GM21360 (cell line): ENCODE measurements around the gene TNFAIP2.

Experiments used
- ATAC-seq: cut with Tn5 transposase; IDR thresholded peaks from one replicate; pipeline ENCODE4 v1.9.1; 2021; ENCODE audit warnings: mild to moderate bottlenecking, moderate library complexity; ENCODE audit not compliant: unreplicated experiment

The TNFAIP2 gene

GRCh38 chr14:103093856-103094405 lies 29.3 kb upstream of the TNFAIP2 start:
- no peak for ATAC-seq

DNA sequence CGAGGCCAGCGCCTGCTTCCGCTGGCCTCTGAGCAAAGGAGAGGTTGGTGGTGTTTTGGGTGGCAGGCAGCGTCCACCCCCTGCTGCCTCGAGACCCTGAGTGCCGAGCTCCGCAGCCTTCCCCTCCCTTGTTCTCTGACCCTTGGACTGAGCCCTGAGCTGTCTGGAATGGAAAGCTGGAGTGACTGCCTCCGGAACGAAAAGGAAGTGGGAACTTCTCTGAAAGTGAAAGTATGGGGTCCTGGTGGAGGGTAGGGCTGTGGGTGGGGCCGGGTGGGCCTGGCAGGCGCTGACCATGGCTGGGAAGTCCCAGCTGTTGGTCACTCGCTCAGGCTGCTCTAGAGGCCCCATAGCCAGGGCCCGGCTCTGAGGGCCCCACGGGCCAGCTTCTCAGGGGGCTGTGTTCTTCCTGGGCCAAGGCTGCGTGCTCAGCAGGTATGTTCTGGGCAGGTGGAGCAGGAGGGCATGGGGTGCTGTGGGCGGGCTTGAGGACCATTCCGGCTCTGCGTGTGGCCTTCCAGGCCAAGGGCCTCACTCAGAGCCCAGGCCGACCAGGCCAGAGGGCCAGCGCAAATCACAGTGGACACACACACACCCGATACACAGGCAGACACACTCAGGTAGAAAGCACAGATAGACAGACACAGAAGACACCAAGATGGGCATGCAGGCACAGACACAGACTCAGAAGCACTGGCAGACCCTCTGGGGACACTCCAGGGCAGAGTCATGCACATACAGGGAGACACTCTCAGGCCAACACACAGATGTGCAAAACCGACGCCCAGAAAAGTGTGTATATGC lies 28.7 kb upstream of the TNFAIP2 start, which contains the start of gene EXOC3L4:
EXOC3L4 (plus strand) TSS at position 320 of the 804 bp plus-strand sequence. CDS start 5,495 bp downstream, outside the sequence.
- no peak for ATAC-seq

DNA sequence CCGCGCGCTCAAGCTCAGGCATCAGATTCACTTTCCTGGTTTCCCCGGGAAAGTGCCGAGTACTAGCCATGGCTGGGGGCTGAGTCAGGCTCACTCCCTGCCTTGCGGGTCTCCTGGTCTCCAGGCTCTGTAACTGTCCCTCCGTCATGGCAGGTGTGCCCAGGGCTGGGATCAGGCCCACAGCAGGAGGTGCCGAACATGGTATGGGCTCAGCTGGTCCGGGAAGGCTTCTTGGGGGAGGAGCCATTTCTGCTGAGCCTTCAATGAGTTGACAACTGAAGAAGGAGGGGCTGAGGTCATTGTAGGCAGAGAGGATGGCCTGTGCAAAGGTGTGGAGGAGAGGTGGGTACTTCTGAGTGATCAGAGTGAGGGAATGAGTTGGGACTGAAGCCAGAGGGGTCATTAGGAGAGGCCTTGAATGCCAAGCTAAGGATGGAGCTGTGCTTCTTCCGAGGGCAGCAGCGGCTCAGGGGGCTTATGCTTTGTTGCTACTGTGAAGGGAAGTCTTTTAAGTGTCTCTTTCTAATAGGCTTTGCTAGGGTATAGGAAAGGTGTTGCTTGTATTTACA lies 28.0 kb upstream of the TNFAIP2 start:
- no peak for ATAC-seq

DNA sequence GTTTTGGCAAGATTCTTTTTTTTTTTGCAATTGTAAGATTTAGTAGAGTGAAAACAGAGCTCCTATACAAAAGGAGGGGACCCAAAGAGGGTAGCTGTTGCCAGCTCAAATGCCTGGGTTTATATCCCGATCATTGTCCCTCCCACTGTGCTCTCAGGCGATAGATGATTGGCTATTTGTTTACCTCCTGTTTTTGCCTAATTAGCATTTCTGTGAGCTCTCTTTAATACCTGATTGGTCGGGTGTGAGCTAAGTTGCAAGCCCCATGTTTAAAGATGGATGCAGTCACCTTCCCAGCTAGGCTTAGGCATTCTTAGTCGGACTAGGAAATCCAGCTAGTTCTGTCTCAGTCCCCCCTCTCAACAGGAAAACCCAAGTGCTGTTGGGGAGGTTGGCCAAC lies 26.9 kb upstream of the TNFAIP2 start:
- ATAC-seq, result no peak

DNA sequence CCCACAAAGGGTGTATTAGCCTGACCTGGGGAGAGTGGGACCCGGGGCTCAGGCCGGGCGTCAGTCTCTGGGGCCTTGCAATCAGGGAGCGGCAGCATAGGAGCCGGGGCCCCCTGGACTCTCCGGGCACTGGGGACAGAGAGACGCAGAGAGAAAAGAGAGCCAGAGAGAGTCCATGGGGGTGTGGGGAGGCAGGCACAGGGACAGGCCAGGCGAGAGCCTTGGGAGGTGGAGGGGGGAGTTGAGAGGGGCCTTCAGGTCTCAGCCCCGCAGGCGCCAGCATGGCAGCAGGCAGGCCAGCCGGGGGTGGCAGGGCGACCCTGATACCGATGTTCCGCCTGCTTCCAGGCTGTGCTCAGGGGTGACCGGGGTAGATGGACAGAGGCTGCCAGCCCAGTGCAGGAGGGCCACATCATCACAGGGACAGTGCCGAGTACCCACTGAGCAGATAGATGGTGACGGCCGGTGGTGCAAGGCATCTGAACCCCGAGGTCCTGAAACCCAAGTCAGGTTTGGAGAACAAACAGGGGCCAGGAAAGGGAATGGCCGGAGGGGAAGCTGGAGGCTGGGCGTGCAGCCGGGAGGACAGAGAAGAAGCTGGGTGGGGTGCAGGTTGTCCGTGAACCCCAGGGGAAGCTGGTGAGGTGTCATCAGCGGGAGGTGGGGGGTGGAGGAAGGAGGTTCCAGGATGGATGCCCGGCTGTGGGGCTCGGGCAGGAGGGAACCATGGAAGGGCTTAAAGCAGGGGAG lies 25.8 kb upstream of the TNFAIP2 start:
- no peak for ATAC-seq

GRCh38 chr14:103097994-103098957 lies 25.0 kb upstream of the TNFAIP2 start:
- no peak for ATAC-seq

GRCh38 chr14:103099081-103099732 lies 24.1 kb upstream of the TNFAIP2 start:
- no peak for ATAC-seq

DNA sequence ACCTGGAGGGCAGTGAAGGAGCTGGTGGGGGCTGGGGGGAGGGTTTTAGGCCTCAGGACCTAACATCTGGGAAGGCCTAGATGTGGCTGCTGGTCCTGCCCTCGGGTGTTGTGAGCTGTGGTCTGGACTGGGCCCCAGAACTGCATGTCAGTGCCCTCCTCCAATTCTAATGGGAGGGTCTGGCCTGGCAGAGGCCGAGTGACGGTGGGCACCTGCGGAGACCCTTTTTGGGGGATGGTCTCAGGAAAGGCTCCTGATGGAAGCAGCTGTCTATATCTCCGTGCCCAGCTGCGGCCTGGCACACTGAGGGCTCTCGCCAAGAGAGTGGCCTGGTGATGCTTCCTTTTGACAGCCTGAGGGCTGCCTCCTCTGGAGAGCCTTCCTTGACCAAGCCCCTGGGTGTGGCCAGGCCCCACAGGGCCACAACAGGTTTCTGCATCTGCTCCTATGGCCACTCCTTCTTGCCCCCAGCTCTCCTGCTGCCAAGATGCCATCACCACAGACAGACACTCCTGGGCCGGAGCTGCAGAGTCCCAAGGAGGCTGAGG lies 23.5 kb upstream of the TNFAIP2 start:
- no peak for ATAC-seq

GRCh38 chr14:103100281-103101121 lies 22.8 kb upstream of the TNFAIP2 start:
- no peak for ATAC-seq

GRCh38 chr14:103101257-103101962 lies 21.9 kb upstream of the TNFAIP2 start:
- no peak for ATAC-seq

DNA sequence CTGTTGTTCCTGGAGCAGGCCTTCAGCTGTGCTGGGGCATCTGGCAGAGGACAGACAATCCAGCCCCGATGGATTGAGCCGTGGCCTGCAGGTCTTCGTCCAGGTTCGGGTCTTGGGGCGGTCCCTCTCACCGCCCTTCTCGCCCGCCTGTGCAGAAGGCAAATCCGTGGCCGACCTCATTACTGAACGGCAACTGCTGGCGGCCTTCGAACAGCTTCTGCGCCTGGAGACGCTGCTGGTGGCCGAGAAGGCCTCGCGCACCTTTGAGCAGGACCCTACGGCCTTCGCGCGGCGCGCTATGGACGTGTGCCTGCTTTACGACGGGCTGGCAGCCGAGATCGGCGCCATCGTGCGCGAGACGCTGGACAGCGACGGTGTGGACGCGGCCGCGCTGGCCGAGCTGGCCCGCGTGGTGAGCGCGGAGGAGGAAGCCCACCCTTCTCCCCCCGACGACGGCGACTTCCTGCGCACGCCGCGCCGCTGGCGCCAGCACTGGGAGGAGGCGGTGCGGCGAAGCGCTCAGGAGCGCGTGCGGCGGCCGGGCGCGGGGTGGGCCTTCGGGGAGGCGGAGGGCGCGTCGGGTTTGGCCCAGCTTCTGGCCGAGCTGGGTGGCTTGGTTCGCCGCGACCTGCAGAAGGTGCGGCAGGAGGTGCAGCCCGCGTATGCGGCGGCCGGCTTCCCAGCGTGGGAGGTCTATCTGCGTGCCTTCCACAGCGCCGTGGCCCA lies 21.1 kb upstream of the TNFAIP2 start:
- no peak for ATAC-seq

- no peak for ATAC-seq
These were observed 20.5 kb upstream of the TNFAIP2 start for GRCh38 chr14:103102689-103103260.

- ATAC-seq, result no peak
These were observed 19.5 kb upstream of the TNFAIP2 start for GRCh38 chr14:103103461-103104388.

DNA sequence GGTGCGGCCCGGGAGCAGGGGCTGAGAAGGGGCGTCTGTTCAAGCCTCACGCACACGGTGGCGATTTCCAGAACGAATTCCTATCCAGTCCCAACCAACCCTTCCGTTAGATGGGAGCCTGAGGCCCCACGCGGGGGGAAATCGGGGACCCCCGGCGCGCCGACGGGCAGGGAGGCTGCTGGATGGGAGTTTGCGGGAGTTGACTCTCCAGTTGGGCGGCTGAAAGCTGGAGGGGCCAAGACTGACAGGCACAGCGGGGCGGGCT lies 18.9 kb upstream of the TNFAIP2 start:
- ATAC-seq, result no peak

DNA sequence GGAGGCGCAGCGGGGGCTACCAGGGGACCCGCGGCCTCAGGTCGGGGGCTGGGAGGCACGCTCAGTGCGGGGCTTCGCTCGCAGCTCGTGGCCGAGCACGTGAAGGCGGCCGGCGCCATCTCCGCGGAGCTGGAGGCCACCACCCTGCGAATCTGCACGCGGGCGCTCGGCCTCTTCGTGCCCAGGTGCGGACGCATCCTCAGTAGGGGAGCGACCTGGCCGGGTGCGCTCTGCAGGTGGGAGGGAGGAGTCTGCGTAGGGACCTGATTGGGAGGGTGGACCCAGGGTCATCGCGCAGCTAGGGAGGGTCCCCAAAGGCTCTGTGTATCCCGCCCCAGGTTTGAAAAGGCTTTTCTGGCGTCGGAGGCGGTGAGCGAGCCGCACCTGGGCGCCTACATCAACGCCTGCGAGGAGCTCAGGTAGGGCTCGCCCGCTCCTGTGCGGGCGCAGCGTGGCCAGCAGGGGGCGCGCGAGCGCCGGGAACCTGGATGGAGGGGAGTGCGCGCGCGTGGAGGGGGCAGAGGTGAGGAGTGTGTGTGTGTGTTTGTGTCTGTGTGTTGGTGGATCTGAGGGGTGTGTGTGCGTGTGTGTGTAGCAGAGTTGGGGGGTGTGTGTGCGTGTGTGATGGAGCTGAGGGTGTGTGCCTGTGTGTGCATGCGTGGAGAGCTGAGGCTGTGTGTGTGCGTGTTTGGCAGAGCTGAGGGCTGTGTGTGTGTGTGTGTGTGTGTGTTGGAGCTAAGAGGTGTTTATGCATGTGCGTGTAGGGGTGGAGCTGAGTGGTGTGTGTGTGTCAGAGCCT lies 18.4 kb upstream of the TNFAIP2 start:
- ATAC-seq, result peak; percentile 43
